ENCODE data around the gene SEC24C. TPM values are rescaled to one million over a fixed set of nuclear protein-coding genes. Genes with fewer than 3 reads are reported as not detected.
A peak's percentile ranks its signal among the peaks of the same experiment; 100 is the strongest.

SEC24C gene
- total RNA-seq, 4 donors from 2014 or later: 68.8 to 74.4 (median 70.8) TPM

DNA sequence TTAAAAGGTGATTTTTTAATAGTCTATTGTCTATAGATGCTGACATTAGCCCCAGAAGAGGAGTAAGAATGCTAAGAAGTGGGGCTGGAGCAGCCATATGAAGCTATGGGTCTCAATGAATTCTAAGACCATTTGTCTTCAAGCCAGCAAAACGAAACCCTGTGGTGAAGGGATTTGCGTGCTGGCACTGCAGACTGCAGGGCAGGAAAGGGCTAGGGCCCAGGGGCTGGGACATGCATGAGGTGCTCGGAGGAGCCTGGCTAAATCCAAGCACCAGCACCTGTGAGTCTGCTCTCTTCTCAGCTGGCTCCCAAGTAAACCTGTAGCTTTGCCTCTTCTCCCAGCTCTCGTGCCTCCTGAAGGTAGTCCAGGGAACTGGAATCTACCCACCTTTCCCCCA, 68.5 kb downstream of the SEC24C start:
- H3K4me3 ChIP-seq: no peak overlapping the region
- H3K9me3 ChIP-seq: no peaks in the 10 kb centered on the region
- no peaks in the 10 kb centered on the region for H3K27me3 ChIP-seq
- H3K4me1 ChIP-seq: peaks cover 43% of the 10 kb centered on the region
- 77% methylated on average over 4 of the region's 4 CpGs for WGBS
- peaks cover 40% of the 10 kb centered on the region for H3K36me3 ChIP-seq
- H3K27ac ChIP-seq: no peak overlapping the region
- DNase-seq (ENCODE audit: low spot score in 2 of 2): no peak
- TF ChIP-seq POLR2AphosphoS5 (IDR thresholded peaks at IDR 0.05): no peak
- TF ChIP-seq, protein P1, sequence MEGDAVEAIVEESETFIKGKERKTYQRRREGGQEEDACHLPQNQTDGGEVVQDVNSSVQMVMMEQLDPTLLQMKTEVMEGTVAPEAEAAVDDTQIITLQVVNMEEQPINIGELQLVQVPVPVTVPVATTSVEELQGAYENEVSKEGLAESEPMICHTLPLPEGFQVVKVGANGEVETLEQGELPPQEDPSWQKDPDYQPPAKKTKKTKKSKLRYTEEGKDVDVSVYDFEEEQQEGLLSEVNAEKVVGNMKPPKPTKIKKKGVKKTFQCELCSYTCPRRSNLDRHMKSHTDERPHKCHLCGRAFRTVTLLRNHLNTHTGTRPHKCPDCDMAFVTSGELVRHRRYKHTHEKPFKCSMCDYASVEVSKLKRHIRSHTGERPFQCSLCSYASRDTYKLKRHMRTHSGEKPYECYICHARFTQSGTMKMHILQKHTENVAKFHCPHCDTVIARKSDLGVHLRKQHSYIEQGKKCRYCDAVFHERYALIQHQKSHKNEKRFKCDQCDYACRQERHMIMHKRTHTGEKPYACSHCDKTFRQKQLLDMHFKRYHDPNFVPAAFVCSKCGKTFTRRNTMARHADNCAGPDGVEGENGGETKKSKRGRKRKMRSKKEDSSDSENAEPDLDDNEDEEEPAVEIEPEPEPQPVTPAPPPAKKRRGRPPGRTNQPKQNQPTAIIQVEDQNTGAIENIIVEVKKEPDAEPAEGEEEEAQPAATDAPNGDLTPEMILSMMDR (IDR thresholded peaks at IDR 0.05): no peak
- no peak for TF ChIP-seq POLR2A (IDR thresholded peaks at IDR 0.05)
- no peak for TF ChIP-seq EP300 (IDR thresholded peaks at IDR 0.05)

DNA sequence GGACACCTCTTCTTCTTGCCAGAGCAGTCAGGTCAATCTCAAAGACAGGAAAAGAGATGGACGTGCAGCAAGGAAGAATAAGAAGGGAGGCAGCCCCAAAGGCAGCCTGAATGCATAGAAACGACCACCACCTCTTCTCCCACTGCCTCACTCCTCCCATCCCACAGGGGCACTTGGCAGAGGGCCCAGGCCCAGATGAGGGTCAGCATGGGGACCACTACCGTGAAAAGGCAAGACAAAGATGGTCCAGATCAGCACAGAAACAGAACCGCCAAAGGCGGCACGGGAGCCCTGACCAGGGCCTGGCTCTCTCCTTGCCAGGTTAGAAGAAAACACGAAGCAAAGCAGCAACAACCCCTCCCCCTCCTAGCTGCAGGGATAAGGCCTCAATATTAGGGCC, 69.2 kb downstream of the SEC24C start:
- WGBS: 88% methylated on average over 7 of the region's 7 CpGs
- H3K9me3 ChIP-seq: no peaks in the 10 kb centered on the region
- TF ChIP-seq, protein P1 (IDR thresholded peaks at IDR 0.05): no peak
- TF ChIP-seq EP300 (IDR thresholded peaks at IDR 0.05) (no peak), POLR2A (IDR thresholded peaks at IDR 0.05) (no peak), POLR2AphosphoS5 (IDR thresholded peaks at IDR 0.05) (no peak)
- H3K36me3 ChIP-seq: peaks cover 33% of the 10 kb centered on the region
- no peaks in the 10 kb centered on the region for H3K27me3 ChIP-seq
- no peak for DNase-seq (ENCODE audit: low spot score in 2 of 2)
- H3K4me3 ChIP-seq: no peak overlapping the region
- H3K4me1 ChIP-seq: peaks cover 47% of the 10 kb centered on the region
- H3K27ac ChIP-seq: no peak overlapping the region

DNA sequence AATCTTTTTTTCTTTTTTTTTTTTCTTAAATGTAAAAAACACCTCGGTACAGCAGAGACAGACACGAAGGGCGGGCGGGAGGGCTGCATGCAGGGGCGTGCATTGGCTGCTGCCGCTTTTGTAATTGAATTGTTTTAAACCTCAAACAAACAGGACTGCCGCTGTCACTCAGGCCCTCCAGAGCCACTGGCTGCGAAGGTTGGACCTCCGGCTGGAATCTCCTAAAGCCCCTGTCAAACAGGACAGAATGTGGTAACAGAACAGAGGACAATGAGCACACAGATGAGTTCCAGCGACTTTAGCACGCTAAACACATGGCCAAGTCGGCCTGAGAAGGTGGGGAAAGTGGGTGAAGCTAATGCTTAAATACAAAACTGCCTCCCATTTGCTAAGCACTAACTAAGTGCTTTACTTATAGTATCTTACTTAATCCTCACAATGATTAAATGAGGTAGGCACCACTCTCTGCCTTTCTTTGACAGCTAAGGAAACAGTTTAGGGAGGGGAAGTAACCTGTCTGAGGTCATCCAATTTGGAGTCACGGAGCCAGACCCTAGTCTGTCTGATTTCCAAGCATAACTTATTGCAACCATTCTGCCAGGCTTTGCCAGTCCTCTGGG, 70.2 kb downstream of the SEC24C start:
- Histone ChIP-seq H3K4me3 (no peak overlapping the region), H3K4me1 (peaks cover 53% of the 10 kb centered on the region), H3K9me3 (no peaks in the 10 kb centered on the region), H3K27ac (no peak overlapping the region), H3K36me3 (peaks cover 31% of the 10 kb centered on the region), H3K27me3 (no peaks in the 10 kb centered on the region)
- TF ChIP-seq, protein P1 (IDR thresholded peaks at IDR 0.05): no peak
- TF ChIP-seq POLR2AphosphoS5 (IDR thresholded peaks at IDR 0.05): no peak
- no peak for TF ChIP-seq POLR2A (IDR thresholded peaks at IDR 0.05)
- no peak for TF ChIP-seq EP300 (IDR thresholded peaks at IDR 0.05)
- DNase-seq (ENCODE audit: low spot score in 2 of 2): no peak
- WGBS: 89% methylated on average over 13 of the region's 13 CpGs

DNA sequence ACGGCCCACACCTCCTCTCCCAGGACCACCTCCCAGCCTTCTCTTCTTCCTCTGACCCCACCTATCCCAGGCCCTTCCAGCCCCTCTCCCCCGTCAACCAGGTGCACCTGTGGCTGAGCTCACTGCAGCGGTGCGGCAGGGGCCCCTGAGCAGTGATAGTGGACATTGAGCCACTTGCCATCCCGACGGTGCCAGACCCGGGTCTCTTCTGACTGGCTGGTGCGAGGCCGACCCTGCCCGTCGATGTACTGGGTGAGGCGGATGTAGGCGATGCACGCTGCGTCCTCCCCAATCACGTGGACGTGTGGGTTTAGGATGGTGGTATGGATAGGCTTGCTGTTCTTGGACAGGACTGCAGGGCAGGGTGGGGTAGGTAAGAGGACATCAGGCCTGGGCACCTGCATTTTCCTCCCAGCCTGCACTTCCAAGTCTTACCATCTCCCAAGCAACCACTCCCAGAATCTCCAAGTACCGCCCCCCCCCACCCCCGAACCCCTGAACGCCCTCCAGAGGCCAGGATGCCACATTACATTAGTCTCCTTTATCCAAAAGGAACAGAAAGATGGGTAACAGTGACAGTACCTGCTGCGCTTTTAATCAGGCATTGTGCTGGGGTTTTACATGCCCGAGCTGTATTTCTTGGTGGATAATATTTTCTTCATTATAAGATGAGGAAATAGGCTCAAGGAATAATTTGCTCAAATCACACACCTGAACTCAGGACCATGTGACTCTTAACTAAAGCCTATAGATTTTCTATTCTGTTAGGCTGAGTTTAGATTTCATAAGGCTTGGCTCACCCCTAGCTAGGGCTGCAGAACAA, 70.9 kb downstream of the SEC24C start:
- peaks cover 31% of the 10 kb centered on the region for H3K36me3 ChIP-seq
- no peak overlapping the region for H3K27ac ChIP-seq
- no peak overlapping the region for H3K4me3 ChIP-seq
- no peaks in the 10 kb centered on the region for H3K27me3 ChIP-seq
- no peaks in the 10 kb centered on the region for H3K9me3 ChIP-seq
- H3K4me1 ChIP-seq: peaks cover 53% of the 10 kb centered on the region
- WGBS: 80% methylated on average over 16 of the region's 22 CpGs
- no peak for DNase-seq (ENCODE audit: low spot score in 2 of 2)
- TF ChIP-seq EP300 (IDR thresholded peaks at IDR 0.05): no peak
- TF ChIP-seq, protein P1 (IDR thresholded peaks at IDR 0.05): peak in 1 of 2 donors; percentile 31

DNA sequence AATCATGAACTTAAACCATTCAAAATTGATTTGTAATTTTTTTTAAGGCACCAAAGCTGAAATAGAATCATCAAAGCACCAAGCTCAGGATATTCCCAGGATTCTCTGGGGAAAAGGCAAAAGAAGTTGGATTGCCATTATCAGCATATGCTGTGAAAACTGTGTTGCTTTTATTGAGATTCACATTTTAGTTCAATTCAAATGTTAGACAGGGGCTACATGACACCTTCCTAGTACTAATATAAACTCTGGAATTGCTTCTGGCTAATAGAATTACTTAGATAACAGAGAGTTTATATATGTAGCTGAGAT, 71.5 kb downstream of the SEC24C start:
- Histone ChIP-seq H3K4me1 (peaks cover 49% of the 10 kb centered on the region), H3K36me3 (peaks cover 32% of the 10 kb centered on the region), H3K27me3 (no peaks in the 10 kb centered on the region), H3K9me3 (no peaks in the 10 kb centered on the region), H3K4me3 (no peak overlapping the region), H3K27ac (peak overlapping the region; percentile 40)
- no peak for DNase-seq (ENCODE audit: low spot score in 2 of 2)
- TF ChIP-seq EP300 (IDR thresholded peaks at IDR 0.05): no peak
- TF ChIP-seq, protein P1 (IDR thresholded peaks at IDR 0.05): no peak
- no peak for TF ChIP-seq POLR2A (IDR thresholded peaks at IDR 0.05)
- no peak for TF ChIP-seq POLR2AphosphoS5 (IDR thresholded peaks at IDR 0.05)
